Stomach (tissue), 4 donors: ENCODE data around the gene C3AR1.

Source experiments
- EP300 ChIP-seq: sonication (generic); formaldehyde crosslinking; IDR thresholded peaks from one replicate; pipeline ENCODE4 v1.6.1; 2017; ENCODE audit warnings: antibody characterized with exemption
- TF ChIP-seq, protein P1 (sequence below), 7 experiments: fragments of 450-650 bp in 4 of 7; fragments of 200-600 bp in 3 of 7; sonication (generic) in 3 of 7; IDR thresholded peaks; one replicate each; pipeline ENCODE4 v1.5.1; 2016 to 2019; ENCODE audit warnings: antibody characterized with exemption in 7 of 7, control low read depth in 2 of 7, mild to moderate bottlenecking in 1 of 7

DNA sequence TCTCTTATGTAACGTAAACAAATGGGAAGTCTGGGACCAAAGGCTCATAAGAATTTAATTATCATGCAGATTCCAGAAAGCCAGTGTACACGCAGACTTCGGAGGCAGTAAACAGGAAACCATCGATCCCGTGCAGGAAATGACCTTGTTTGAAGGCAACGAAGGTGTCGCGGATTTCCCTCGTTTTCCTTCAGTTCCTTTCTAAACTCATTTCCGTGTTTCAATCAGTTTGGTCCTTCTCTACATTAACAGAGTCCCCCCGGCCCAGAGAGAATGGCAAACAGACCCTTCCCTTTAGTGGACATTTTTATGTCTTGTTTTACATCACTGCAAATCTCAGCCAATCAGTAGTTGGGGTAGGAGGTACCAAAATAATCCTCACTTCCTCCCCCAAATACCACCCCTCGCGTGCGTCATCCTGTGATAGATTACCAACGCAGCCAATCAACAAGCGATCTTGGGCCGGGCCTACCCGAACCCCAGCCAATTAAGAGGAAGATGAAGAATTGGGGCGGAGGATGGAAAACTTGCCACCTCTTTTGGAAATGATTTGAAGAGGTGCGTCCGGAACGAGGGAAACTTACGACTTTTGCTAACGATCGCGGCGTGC is 39.8 kb downstream of the C3AR1 start:
- TF ChIP-seq, protein P1, sequence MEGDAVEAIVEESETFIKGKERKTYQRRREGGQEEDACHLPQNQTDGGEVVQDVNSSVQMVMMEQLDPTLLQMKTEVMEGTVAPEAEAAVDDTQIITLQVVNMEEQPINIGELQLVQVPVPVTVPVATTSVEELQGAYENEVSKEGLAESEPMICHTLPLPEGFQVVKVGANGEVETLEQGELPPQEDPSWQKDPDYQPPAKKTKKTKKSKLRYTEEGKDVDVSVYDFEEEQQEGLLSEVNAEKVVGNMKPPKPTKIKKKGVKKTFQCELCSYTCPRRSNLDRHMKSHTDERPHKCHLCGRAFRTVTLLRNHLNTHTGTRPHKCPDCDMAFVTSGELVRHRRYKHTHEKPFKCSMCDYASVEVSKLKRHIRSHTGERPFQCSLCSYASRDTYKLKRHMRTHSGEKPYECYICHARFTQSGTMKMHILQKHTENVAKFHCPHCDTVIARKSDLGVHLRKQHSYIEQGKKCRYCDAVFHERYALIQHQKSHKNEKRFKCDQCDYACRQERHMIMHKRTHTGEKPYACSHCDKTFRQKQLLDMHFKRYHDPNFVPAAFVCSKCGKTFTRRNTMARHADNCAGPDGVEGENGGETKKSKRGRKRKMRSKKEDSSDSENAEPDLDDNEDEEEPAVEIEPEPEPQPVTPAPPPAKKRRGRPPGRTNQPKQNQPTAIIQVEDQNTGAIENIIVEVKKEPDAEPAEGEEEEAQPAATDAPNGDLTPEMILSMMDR (IDR thresholded peaks at IDR 0.05), result no peak
- TF ChIP-seq EP300, result no peak
